CD4-positive, alpha-beta T cell treated with Interleukin-15 for 4 hours (primary cell): Measurements from ENCODE around the gene IL26.

Experiments
- DNase-seq: peaks from one replicate; pipeline ENCODE4 v3.0.0-alpha.2; 2020; ENCODE audit warnings: low spot score

Gene IL26

DNA sequence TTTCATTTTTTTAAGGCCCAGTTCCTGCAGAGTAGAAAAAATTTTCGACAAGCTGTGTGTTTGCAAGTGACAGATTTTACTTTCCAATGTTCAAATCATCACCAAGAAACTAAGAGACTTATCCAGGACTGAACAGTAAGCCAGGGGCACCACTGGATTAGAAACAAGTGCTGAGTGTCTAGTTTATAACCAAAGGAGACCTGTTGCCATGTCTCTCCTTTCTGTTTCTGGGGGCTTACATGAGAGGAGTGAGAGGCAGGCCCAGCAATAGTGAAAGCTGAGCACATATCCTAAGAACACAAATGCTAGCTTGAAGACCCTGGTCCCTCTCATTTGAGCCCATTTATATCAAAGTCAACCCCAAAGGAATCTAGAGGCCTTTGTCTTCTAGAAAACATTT is 69.0 kb downstream of the IL26 start:
- DNase-seq: no peak

- DNase-seq: no peak
These were observed 70.8 kb downstream of the IL26 start for GRCh38 chr12:68154779-68155178.
